OCI-LY1 (cell line): ENCODE results near the gene UGT1A9.

Experiments used
- CTCF ChIP-seq: fragments of 200-600 bp; sonication (generic), shearing (Covaris generic); IDR thresholded peaks from 2 replicates; pipeline ENCODE4 v1.5.1; 2017; ENCODE audit warnings: mild to moderate bottlenecking, antibody characterized with exemption, low read length, moderate library complexity, mixed read lengths
- EZH2 ChIP-seq: fragments of 200-600 bp; sonication (generic), shearing (Covaris generic); IDR thresholded peaks from 2 replicates; pipeline ENCODE4 v1.8.0; 2017; ENCODE audit warnings: borderline replicate concordance, mixed run types, mild to moderate bottlenecking, antibody characterized with exemption, low read length, moderate library complexity, mixed read lengths

DNA sequence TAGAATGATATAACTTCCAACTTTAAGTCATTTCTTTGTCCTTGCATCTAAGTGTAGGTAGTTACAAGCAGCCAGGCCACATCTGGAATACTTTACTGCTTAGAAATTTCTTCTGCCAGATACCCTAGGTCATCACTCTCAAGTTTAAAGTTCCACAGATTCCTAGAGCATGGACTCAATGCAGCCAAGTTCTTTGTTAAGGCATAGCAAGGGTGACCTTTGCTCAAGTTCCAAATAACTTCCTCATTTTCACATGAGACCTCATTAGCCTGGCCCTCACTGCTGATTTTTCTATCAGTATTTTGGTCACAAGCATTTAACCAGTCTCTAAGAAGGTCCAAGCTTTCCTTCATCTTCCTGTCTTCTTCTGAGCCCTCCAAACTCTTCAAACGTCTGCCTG, 7.8 kb upstream of the UGT1A9 start:
- no peak for TF ChIP-seq CTCF
- TF ChIP-seq EZH2, result no peak
